Measurements from ENCODE around the gene ATRIP. TPM values are rescaled to one million over a fixed set of nuclear protein-coding genes. Genes with fewer than 3 reads are reported as not detected.
"Not testable (repeated sequence)": the region's sequence is repeated elsewhere in the genome, so short reads cannot be mapped to it uniquely, and the experiment has no call there.

Gene ATRIP
- total RNA-seq, 4 donors from 2014 or later, result 5.6 to 14.1 (median 9.3) TPM

- no peak for TF ChIP-seq POLR2A (IDR thresholded peaks at IDR 0.05)
- TF ChIP-seq CTCF (IDR thresholded peaks at IDR 0.05), result no peak
- DNase-seq (ENCODE audit: low spot score in 2 of 2), result no peak
- intact Hi-C loops (cut with DNase I; ENCODE audit: low total_unique reads), result no loop called here
- WGBS, 2 donors, result 68 to 84% methylated on average over 4 of the region's 4 CpGs
- no peak overlapping the region for H3K4me3 ChIP-seq (ENCODE audit: low read depth, poor library complexity, severe bottlenecking)
These were observed 28.1 kb downstream of the ATRIP start for GRCh38 chr3:48474619-48475018.

GRCh38 chr3:48475188-48475587, 28.7 kb downstream of the ATRIP start:
- intact Hi-C loops (cut with DNase I; ENCODE audit: low total_unique reads), result no loop called here
- no peak for DNase-seq (ENCODE audit: low spot score in 2 of 2)
- WGBS, 2 donors, result 76 to 86% methylated on average over 11 of the region's 11 CpGs
- no peak overlapping the region for H3K4me3 ChIP-seq (ENCODE audit: low read depth, poor library complexity, severe bottlenecking)
- TF ChIP-seq CTCF (IDR thresholded peaks at IDR 0.05) (no peak), POLR2A (IDR thresholded peaks at IDR 0.05) (no peak)

GRCh38 chr3:48476426-48477053, 30.0 kb downstream of the ATRIP start:
- H3K4me3 ChIP-seq (ENCODE audit: low read depth, poor library complexity, severe bottlenecking), result no peak overlapping the region
- intact Hi-C loops (cut with DNase I; ENCODE audit: low total_unique reads), result no loop called here
- TF ChIP-seq CTCF (IDR thresholded peaks at IDR 0.05) (no peak), POLR2A (IDR thresholded peaks at IDR 0.05) (no peak)
- 74 to 79% methylated on average over 9 of the region's 9 CpGs for WGBS, 2 donors
- no peak for DNase-seq (ENCODE audit: low spot score in 2 of 2)

GRCh38 chr3:48477959-48478520, 31.5 kb downstream of the ATRIP start:
- H3K4me3 ChIP-seq (ENCODE audit: low read depth, poor library complexity, severe bottlenecking), result no peak overlapping the region
- DNase-seq (ENCODE audit: low spot score in 2 of 2), result no peak
- intact Hi-C loops (cut with DNase I; ENCODE audit: low total_unique reads), result no loop called here
- TF ChIP-seq POLR2A (IDR thresholded peaks at IDR 0.05) (no peak), CTCF (IDR thresholded peaks at IDR 0.05) (no peak)
- WGBS, 2 donors, result 85 to 91% methylated on average over 9 of the region's 9 CpGs

GRCh38 chr3:48478626-48479555, 32.4 kb downstream of the ATRIP start:
- no peak overlapping the region for H3K4me3 ChIP-seq (ENCODE audit: low read depth, poor library complexity, severe bottlenecking)
- 81 to 84% methylated on average over 13 to 19 of the region's 19 CpGs for WGBS, 2 donors
- intact Hi-C loops (cut with DNase I; ENCODE audit: low total_unique reads), result no loop called here
- no peak for TF ChIP-seq CTCF (IDR thresholded peaks at IDR 0.05)
- no peak for TF ChIP-seq POLR2A (IDR thresholded peaks at IDR 0.05)
- no peak for DNase-seq (ENCODE audit: low spot score in 2 of 2)

- WGBS, 2 donors, result 95 to 98% methylated on average over 11 of the region's 11 CpGs
- H3K4me3 ChIP-seq (ENCODE audit: low read depth, poor library complexity, severe bottlenecking); DNase-seq (ENCODE audit: low spot score in 2 of 2); intact Hi-C loops (cut with DNase I; ENCODE audit: low total_unique reads): not testable (repeated sequence)
These were observed 34.4 kb downstream of the ATRIP start for GRCh38 chr3:48480891-48481290.

- WGBS, 2 donors, result 95 to 96% methylated on average over 6 of the region's 6 CpGs
- intact Hi-C loops (cut with DNase I; ENCODE audit: low total_unique reads); H3K4me3 ChIP-seq (ENCODE audit: low read depth, poor library complexity, severe bottlenecking); DNase-seq (ENCODE audit: low spot score in 2 of 2): not testable (repeated sequence)
These were observed 36.3 kb downstream of the ATRIP start for GRCh38 chr3:48482822-48483221.

All from lower leg skin (tissue), 4 donors.